Osteoblast (primary cell): ENCODE results near the gene PDIA6. TPM values are rescaled to one million over a fixed set of nuclear protein-coding genes. Genes with fewer than 3 reads are reported as not detected.

Source experiments
- DNase-seq: peaks from one replicate; pipeline ENCODE4 v3.0.0; 2011; ENCODE audit warnings: low spot score, mixed read lengths; ENCODE audit not compliant: insufficient read length; ENCODE audit errors: missing footprints
- H2AFZ ChIP-seq: 2 replicates; pipeline ENCODE4 v1.6.0; 2011; ENCODE audit warnings: mild to moderate bottlenecking, low read length
- H3K27ac ChIP-seq: 2 replicates; pipeline ENCODE4 v1.5.1; 2011; ENCODE audit warnings: mild to moderate bottlenecking, low read depth, low read length, moderate library complexity
- H3K27me3 ChIP-seq: 2 replicates; pipeline ENCODE4 v1.6.0; 2012; ENCODE audit warnings: mild to moderate bottlenecking, control low read depth, inconsistent platforms, low read length, moderate library complexity; ENCODE audit not compliant: insufficient read depth
- H3K36me3 ChIP-seq: 2 replicates; pipeline ENCODE4 v1.5.1; 2011; ENCODE audit warnings: mild to moderate bottlenecking, low read length, control low read depth, moderate library complexity; ENCODE audit not compliant: insufficient read depth
- H3K4me1 ChIP-seq: 2 replicates; pipeline ENCODE4 v1.5.1; 2011; ENCODE audit warnings: mild to moderate bottlenecking, low read length, control low read depth, moderate library complexity; ENCODE audit not compliant: insufficient read depth
- H3K4me2 ChIP-seq: 2 replicates; pipeline ENCODE4 v1.6.0; 2011; ENCODE audit warnings: mild to moderate bottlenecking, low read length; ENCODE audit not compliant: insufficient read depth
- H3K4me3 ChIP-seq: fragments of 200-600 bp; sonication (generic); 3 replicates; pipeline ENCODE4 v1.5.1; 2012; ENCODE audit warnings: mild to moderate bottlenecking, low read length, inconsistent platforms; ENCODE audit not compliant: insufficient read depth
- H3K79me2 ChIP-seq: 2 replicates; pipeline ENCODE4 v1.6.0; 2012; ENCODE audit warnings: mild to moderate bottlenecking, low read length, control low read depth, inconsistent platforms; ENCODE audit not compliant: insufficient read depth
- H3K9me3 ChIP-seq: 2 replicates; pipeline ENCODE4 v1.5.1; 2011; ENCODE audit warnings: low read depth, low read length, control low read depth
- H4K20me1 ChIP-seq: 2 replicates; pipeline ENCODE4 v1.6.0; 2012; ENCODE audit warnings: mild to moderate bottlenecking, low read length, control low read depth; ENCODE audit not compliant: insufficient read depth
- total RNA-seq: library from RNA; depleted of rRNA; stranded (reverse); fragments of >200 nt; gene quantifications from 2 replicates; pipeline ENCODE4 v1.2.3, GENCODE V29; 2012
- TF ChIP-seq, protein P1 (sequence below): IDR thresholded peaks from 2 replicates; pipeline ENCODE4 v1.5.1; 2011; ENCODE audit warnings: mild to moderate bottlenecking, low read depth, low read length, moderate library complexity; ENCODE audit errors: extremely low read depth

Gene PDIA6
- total RNA-seq, 1 donor: 245 TPM

DNA sequence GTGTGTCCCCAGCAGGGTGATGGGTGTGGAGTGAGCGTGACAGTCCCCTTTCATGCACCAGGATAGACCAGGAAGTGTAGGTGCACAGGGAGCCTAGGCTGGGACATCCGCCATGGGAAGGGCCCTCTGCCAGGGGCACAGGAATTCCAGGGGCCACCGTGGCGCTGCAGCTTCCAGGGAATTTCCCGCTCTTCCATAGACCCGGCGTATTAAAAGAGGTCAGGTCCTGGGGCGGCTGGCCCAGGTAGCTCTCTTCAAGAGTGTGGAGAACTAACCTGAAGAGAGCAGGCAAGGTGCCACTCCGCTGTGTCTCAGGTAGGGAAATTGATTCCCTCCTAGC, 49.2 kb downstream of the PDIA6 start:
- Histone ChIP-seq H3K27me3 (peaks cover 14% of the 10 kb centered on the region), H3K4me2 (no peak overlapping the region), H3K4me1 (no peaks in the 10 kb centered on the region), H2AFZ (no peak overlapping the region), H4K20me1 (no peaks in the 10 kb centered on the region), H3K27ac (no peak overlapping the region), H3K4me3 (no peak overlapping the region), H3K9me3 (no peaks in the 10 kb centered on the region), H3K79me2 (no peaks in the 10 kb centered on the region), H3K36me3 (no peaks in the 10 kb centered on the region)
- TF ChIP-seq, protein P1, sequence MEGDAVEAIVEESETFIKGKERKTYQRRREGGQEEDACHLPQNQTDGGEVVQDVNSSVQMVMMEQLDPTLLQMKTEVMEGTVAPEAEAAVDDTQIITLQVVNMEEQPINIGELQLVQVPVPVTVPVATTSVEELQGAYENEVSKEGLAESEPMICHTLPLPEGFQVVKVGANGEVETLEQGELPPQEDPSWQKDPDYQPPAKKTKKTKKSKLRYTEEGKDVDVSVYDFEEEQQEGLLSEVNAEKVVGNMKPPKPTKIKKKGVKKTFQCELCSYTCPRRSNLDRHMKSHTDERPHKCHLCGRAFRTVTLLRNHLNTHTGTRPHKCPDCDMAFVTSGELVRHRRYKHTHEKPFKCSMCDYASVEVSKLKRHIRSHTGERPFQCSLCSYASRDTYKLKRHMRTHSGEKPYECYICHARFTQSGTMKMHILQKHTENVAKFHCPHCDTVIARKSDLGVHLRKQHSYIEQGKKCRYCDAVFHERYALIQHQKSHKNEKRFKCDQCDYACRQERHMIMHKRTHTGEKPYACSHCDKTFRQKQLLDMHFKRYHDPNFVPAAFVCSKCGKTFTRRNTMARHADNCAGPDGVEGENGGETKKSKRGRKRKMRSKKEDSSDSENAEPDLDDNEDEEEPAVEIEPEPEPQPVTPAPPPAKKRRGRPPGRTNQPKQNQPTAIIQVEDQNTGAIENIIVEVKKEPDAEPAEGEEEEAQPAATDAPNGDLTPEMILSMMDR: no peak
- DNase-seq: peak; percentile 61

DNA sequence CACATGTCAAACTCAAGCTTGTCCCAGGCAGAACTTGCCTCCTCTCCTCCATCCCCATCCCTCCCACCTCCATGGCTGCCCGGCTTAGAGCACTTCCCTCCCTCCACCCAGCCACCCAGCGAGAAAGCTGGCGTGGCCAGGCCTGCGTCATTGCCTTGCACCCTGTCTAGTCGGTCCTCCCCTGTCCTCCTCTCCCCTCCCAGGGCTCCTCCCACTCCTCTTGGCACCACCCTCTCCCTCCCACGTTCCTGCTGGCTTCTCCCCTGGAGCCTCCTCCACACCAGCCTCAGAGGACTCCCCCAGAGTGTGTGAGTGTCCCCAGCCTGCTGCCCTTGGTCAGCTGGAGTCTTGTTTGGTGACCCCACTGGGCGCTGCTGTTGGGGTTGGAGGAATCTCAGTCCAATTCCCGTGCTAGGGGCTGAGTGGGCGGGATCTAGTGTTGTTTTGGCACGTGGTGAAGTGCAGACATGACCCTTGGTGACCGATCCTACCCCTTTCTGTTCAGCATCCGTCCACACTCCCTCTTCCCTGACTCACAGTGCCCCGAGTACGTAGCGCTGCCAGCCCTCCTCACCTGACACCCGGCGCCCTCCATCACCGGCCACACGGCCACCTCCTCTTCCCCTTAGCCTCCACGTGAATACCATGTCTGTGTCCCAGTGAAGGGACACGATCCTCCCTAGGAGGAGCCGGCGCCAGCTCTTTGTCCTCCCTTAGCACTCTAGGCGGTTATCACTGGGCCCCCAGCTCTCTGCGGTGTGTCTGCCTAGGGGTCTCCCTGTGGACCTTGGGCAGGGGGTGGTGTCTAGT, 49.7 kb downstream of the PDIA6 start:
- Histone ChIP-seq H2AFZ (no peak overlapping the region), H3K27me3 (peaks cover 14% of the 10 kb centered on the region), H3K4me3 (no peak overlapping the region), H3K4me1 (no peaks in the 10 kb centered on the region), H3K27ac (no peak overlapping the region), H3K79me2 (no peaks in the 10 kb centered on the region), H3K36me3 (no peaks in the 10 kb centered on the region), H3K9me3 (no peaks in the 10 kb centered on the region), H4K20me1 (no peaks in the 10 kb centered on the region), H3K4me2 (peak overlapping the region; percentile 14)
- peak; percentile 89 for DNase-seq
- TF ChIP-seq, protein P1: no peak

DNA sequence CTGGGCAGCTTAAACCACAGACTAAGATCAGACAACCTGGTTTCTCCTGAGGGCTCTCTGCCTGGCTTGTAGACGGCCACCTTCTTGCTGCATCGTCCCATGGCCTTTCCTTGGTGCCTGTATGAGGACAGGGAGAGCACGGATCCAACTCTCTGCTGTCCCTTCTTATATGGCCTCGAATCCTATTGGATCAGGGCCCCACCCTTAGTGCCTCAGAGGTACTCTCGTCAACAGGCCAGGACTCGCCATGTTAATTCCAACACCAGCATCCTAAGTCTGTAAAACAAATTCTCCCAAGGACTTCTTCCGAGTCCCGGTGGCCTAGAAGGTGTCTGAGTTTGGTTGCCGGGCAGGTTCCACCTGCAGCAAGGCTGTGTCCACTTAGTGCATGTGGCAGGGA, 51.0 kb downstream of the PDIA6 start:
- Histone ChIP-seq H3K27me3 (peaks cover 14% of the 10 kb centered on the region), H3K4me2 (no peak overlapping the region), H4K20me1 (no peaks in the 10 kb centered on the region), H3K36me3 (no peaks in the 10 kb centered on the region), H3K4me3 (no peak overlapping the region), H3K4me1 (no peaks in the 10 kb centered on the region), H2AFZ (no peak overlapping the region), H3K9me3 (no peaks in the 10 kb centered on the region), H3K79me2 (no peaks in the 10 kb centered on the region), H3K27ac (no peak overlapping the region)
- no peak for DNase-seq
- TF ChIP-seq, protein P1: no peak

GRCh38 chr2:10760794-10761504, 51.6 kb downstream of the PDIA6 start:
- Histone ChIP-seq H3K36me3 (no peaks in the 10 kb centered on the region), H3K27ac (no peak overlapping the region), H3K9me3 (no peaks in the 10 kb centered on the region), H3K4me1 (no peaks in the 10 kb centered on the region), H3K4me3 (no peak overlapping the region), H3K79me2 (no peaks in the 10 kb centered on the region), H3K4me2 (no peak overlapping the region), H3K27me3 (peaks cover 13% of the 10 kb centered on the region), H4K20me1 (no peaks in the 10 kb centered on the region), H2AFZ (no peak overlapping the region)
- TF ChIP-seq, protein P1: no peak
- DNase-seq: peak; percentile 70
